MG63 (cell line): ENCODE results near the gene ZNHIT1. TPM values are rescaled to one million over a fixed set of nuclear protein-coding genes. Genes with fewer than 3 reads are reported as not detected.

ENCODE experiments used
- DNase-seq: peaks from one replicate; pipeline ENCODE4 v3.0.0-alpha.2; 2020
- H3K27me3 ChIP-seq: fragments of 250-450 bp; sonication (Bioruptor Pico); 2 replicates; pipeline ENCODE4 v1.5.1; 2020; ENCODE audit warnings: mild to moderate bottlenecking, moderate library complexity
- H3K36me3 ChIP-seq: fragments of 250-450 bp; sonication (Bioruptor Pico); 2 replicates; pipeline ENCODE4 v1.5.1; 2020; ENCODE audit warnings: mild to moderate bottlenecking, moderate library complexity
- H3K4me3 ChIP-seq: fragments of 250-450 bp; sonication (Bioruptor Pico); 2 replicates; pipeline ENCODE4 v1.5.1; 2020; ENCODE audit warnings: mild to moderate bottlenecking, moderate library complexity
- H3K9me3 ChIP-seq: fragments of 250-450 bp; sonication (Bioruptor Pico); 2 replicates; pipeline ENCODE4 v1.5.1; 2020; ENCODE audit warnings: mild to moderate bottlenecking, moderate library complexity
- total RNA-seq: library from RNA; depleted of rRNA; stranded (reverse); fragments of >200 nt; shearing (Covaris generic); gene quantifications from 2 replicates; pipeline ENCODE4 v1.2.3, GENCODE V29; 2014; ENCODE audit warnings: low replicate concordance; rRNA removed

ZNHIT1 gene
- 42.4 and 64.6 TPM in 2 replicates for total RNA-seq

DNA sequence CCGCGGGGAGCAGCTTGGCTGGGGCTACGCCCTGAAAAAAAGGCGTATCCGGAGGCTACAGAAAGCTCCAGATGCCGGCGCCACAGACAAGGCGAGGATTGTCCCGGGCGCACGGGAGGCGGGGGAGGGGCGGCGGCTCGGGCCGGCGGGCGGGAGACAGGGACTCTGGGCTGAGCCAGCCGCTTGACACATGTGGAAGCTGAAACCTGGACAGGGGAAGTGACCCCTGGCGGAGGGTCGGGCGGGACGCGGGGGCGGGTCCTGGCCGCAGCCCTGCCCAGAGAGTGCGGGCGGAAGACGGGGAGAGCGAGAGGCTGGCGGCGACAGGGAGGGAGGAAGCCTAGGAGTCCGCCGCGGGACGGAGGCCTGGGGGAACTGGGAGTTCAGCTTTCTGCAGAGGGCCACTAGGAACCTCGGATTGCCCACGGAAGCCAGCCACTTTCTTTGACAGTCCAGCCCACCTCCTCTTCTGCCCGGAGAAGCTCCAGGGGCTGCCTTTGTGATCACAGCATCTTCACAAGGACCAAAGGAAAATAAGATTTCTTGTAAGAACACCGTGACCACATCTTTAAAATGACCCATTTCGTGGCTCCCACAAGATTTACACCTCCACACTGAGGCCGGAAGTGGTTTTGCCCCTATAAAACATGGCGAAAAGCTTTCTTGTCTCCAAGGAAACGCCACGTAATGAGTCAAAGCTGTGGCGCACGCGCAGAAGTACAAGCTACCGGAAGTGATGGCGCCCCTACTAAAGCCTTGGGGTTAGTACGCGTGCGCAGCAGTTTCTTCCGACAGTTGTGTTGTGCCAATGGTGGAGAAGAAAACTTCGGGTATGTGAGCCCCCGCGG lies at the start of gene ZNHIT1, which contains the start of gene PLOD3:
ZNHIT1 (plus strand) TSS at position 778 of the 848 bp plus-strand sequence; CDS start at position 809, 31 bp downstream.
PLOD3 (minus strand) TSS at position 194 of the 848 bp plus-strand sequence. CDS start 307 bp downstream, outside the sequence.
- no peaks in the 10 kb centered on the region for H3K9me3 ChIP-seq
- H3K36me3 ChIP-seq, result peaks cover 8% of the 10 kb centered on the region
- H3K4me3 ChIP-seq, result peak within 1 kb of the TSS; percentile 84
- H3K27me3 ChIP-seq, result no peaks in the 10 kb centered on the region
- peak; percentile 87 for DNase-seq

DNA sequence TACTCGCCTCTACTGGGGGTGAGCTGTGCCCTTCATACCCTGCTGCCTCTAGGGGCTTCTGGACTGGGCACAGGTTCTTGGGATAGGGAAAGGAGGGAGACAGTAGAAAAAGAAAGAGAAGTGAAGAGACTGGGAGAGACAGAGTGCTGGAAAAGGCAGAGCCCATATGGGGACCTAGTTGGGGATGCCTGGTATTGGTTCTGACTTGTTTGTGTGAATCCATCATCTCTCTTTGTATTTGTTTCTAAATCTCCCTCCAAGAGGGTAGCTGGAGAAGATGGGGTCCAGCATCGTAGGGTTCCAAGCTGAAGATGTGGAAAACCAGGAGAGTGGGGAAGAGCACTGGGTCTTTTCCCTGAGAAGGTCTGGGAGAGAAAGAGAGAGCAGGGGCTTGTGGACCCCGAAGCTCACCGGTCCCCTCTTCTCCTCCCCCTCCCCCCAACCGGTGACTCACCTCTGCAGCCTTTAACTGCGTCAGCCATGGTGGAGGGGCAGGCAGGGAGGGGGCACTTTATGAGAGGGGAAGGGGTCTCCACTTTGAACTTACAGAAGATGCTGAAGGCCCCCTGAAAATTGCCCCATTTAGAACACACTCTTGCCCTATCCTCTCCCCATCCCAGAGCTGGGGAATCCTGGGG lies 49.4 kb upstream of the ZNHIT1 start:
- DNase-seq, result no peak
- Histone ChIP-seq H3K4me3 (no peak overlapping the region), H3K36me3 (no peaks in the 10 kb centered on the region), H3K9me3 (no peaks in the 10 kb centered on the region), H3K27me3 (peaks cover 55% of the 10 kb centered on the region)

DNA sequence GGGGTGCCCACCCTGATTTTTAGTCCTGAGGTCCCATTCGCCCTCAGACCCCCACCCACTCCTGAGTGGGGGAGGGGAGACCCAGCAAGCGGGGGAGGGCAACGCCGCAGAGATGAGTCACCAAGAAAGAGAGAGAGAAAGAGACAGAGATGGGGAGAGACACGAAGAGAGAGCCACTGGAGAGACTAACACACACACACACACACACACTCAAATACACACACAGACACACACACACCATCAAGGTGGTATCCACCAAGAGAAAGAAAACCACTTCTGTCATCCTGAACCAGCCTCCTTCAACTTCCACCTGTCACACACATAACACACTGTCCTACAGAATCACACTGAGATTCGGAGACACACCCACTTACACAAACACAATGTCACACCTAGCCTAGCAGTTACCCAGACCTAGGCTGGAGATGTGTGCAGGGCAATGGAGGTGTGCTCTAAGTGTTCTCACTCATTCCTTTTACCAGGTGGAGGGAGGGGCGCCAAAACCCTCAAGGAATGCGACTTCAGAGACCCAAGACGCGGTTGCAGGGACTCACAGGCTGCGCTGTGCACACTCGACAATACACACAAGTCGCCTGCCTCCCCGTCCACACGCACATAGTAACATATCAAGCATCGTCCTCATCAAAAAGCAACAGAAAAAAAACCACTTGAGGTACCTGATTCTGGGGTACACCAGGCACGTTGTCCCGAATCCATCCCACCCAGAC lies 48.7 kb upstream of the ZNHIT1 start:
- no peak for DNase-seq

DNA sequence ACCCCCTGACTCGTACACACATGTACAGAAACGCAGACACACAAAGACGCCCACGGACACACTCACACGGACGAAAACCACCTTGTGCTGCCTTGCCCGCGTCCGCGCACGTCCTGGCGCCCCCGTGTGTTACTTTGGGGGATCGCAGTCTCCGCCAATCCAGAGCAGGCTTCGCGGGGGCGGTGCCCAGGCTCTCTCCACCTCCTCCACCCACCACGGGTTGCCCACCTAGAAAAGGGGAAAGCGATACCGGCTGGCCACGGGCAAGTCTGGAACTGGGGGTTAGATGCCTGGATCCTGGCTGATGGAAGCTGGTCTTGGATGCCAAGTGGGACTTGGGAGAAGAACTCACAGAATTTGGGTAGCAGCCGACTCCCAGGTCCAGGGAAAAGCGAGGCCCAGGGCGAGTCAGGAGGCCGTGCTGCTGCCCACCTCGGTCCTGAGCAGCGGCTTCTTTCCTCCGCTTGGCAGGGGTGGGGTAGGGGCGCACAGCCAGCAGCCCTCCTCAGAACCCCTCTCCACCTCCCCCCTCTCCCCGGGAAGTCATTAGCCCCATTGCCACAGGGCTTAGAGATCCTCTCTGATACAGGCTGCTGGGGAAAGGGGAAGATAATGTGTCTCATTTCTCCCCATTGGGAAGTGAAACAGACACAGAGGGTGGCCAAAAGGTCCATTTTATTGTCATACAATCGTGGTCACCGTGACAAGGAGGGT lies 48.0 kb upstream of the ZNHIT1 start:
- H3K36me3 ChIP-seq, result no peaks in the 10 kb centered on the region
- H3K4me3 ChIP-seq, result no peak overlapping the region
- DNase-seq, result peak; percentile 50
- H3K27me3 ChIP-seq, result peaks cover 44% of the 10 kb centered on the region
- no peaks in the 10 kb centered on the region for H3K9me3 ChIP-seq

More for the DNA sequence above, 48.7 kb upstream of the ZNHIT1 start:
- H3K36me3 ChIP-seq, result no peaks in the 10 kb centered on the region
- no peaks in the 10 kb centered on the region for H3K9me3 ChIP-seq
- peaks cover 51% of the 10 kb centered on the region for H3K27me3 ChIP-seq
- no peak overlapping the region for H3K4me3 ChIP-seq

DNA sequence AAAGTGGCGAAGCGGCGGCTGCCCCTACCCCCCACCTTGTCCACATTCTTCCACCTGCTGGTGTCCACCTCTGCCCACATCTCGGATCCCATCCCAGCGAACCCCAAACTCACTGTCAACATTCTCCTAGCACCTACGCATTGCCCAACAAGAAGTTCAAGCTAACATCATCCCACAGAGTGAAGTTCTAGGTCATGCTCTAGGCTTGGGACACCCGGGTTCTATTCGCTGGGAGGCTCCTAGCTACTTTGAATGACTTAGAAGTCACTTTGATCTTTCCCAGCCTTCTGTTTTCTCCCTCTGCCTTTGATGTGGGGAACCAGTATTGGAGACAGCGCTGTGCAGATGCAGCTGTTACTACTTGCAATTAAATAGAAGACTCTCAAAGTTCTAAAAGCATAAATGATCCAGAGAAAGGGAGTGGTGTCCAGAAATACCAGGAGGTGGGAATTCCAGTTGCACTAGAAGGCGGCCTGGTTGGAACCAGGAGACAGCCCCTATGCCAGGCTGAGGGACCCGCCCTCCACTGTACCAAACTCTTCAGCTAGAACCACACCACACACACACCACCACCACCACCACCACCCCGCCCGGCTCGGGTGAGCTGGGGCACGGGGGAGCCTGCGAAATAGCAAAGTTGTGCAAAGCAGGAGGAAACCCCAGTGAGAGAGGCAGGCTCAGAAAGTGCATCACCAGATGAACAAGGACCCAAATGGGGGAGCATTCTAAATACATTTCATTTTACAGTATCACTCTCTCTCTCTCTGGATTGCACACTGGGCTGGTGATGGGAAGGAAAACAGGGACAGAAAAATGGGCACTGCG lies 47.1 kb upstream of the ZNHIT1 start:
- no peak for DNase-seq
- H3K9me3 ChIP-seq, result no peaks in the 10 kb centered on the region
- no peaks in the 10 kb centered on the region for H3K36me3 ChIP-seq
- H3K27me3 ChIP-seq, result peaks cover 38% of the 10 kb centered on the region
- H3K4me3 ChIP-seq, result no peak overlapping the region

DNA sequence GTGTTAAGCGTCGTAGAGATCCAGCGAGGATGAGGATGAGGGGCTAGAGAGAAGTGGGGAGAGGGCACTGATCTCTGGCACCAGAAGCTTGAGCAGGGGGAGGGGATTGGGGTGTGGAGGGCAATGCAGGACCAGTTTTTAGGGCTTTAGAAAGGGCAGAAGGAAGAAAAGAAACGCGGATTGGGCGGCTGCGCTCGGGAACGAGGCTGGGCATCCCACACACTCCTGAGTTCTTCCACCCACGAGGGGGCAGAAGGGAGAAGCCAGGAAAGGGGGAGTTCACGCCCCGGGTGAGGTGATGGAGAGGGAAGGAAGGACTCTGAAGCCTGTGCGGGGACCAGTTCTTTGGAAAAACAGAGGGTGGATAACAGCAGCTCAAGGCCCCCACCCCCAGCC lies 46.5 kb upstream of the ZNHIT1 start:
- Histone ChIP-seq H3K4me3 (no peak overlapping the region), H3K27me3 (peaks cover 36% of the 10 kb centered on the region), H3K36me3 (no peaks in the 10 kb centered on the region), H3K9me3 (no peaks in the 10 kb centered on the region)
- no peak for DNase-seq

DNA sequence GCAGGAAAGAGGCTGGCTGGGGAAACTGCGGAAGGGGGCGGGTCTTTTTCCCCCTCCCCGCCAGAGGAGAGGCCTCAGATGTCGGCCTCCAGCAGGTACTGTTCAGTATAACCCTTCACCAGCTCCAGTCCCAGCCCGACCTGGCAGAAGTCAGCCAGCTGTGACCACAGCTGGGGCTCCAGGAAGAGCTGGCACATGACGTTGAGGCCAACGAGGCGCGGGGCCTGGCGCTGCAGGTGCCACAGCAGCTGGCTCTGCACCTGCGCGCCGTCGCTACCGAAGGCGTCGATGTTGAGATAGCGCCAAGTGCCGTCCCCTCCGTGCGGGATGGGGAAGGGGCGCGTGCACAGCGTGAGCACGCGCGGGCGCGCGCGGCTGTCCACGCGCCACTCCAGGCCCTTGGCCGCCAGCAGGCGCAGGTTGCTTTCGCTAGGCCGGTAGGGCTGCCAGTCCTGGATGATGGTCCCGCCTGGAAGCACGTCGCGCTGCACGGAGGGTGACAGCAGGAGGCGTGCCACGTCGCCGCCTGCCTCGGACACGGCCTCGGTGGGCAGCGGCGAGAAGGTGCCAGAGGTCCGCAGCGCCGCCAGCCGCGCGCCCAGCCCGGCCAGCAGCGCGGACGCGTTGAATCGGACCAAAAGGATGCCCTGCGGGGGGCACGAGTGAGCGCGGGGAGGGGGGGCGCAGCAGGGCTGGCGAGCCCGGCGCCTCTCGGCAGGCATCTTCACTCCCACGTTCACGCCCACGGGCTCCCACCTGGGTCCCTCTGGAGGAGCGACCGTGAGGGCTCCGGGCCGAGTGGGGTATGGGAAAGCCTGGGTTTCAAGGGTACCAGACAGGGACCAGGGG lies 45.7 kb upstream of the ZNHIT1 start:
- no peak for DNase-seq
- Histone ChIP-seq H3K4me3 (no peak overlapping the region), H3K9me3 (no peaks in the 10 kb centered on the region), H3K36me3 (no peaks in the 10 kb centered on the region), H3K27me3 (peaks cover 36% of the 10 kb centered on the region)

DNA sequence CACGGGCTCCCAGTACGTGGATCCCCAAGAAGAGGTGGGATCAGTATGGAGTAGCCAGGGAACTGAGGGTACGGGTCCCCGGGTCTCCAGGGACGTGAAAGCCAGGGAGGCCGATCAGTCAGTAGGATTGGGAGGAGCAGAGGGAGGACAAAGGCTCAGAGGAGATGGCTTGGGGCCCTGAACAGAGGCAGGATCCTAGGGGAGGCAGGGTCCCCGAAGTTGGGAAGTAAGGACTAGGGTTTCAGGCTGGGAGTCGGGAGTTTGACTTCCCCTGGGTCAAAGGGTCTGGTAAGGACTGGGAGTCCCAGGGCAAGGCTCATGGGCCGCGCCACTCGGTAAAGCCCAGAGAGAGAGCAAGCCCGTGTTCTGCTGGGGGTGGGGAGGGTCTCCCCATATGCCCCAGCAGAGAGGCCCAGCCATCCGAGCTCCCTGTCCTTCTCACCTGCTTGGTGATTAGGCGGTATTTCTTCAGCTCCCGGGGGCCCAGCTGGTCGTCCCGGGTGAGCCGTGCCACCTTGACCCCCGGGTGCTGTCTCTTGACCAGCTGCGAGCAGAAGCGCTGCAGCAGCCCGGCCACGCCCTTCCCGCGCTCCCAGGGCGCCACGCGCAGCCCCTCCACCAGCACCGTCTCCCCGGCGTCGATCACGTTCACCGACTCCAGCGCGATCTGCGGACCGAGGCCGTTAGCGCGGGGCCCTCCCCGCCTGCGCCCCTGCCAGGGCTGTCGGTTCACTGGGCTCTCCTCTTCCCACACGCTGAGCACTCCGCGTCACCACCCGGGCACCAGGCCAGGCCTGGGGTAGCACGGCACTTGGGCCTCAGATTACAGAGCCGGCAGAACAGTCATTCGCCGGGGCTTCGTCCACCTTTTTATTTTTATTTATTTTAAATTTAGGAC lies 44.9 kb upstream of the ZNHIT1 start:
- Histone ChIP-seq H3K9me3 (no peaks in the 10 kb centered on the region), H3K27me3 (peaks cover 36% of the 10 kb centered on the region), H3K36me3 (no peaks in the 10 kb centered on the region), H3K4me3 (no peak overlapping the region; the same call in 1 of the 2 replicates)
- peak; percentile 84 for DNase-seq

DNA sequence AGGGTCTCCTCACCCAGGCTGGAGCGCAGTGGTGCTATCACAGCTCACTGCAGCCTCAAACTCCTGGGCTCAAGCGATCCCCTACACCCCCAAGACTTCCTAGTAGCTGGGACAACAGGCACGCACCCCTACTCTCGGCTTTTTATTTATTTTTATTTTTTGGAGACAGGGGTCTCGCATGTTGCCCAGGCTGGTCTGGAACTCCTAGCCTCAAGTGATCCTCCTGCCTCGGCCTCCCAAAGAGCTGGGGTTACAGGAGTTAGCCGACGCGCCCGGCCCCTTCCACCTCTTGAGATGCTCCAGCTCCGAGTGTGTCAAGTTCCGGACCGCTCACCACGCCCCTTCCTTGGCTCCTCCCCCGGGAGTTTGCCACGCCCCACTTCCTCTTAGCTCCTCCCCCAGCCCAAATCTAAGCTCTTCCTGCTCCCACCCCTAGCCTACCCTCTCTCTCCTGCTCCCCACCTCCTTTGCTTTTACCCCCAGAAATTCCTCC lies 44.2 kb upstream of the ZNHIT1 start:
- Histone ChIP-seq H3K9me3 (no peaks in the 10 kb centered on the region), H3K4me3 (no peak overlapping the region), H3K36me3 (no peaks in the 10 kb centered on the region), H3K27me3 (peaks cover 36% of the 10 kb centered on the region)
- peak; percentile 18 for DNase-seq

DNA sequence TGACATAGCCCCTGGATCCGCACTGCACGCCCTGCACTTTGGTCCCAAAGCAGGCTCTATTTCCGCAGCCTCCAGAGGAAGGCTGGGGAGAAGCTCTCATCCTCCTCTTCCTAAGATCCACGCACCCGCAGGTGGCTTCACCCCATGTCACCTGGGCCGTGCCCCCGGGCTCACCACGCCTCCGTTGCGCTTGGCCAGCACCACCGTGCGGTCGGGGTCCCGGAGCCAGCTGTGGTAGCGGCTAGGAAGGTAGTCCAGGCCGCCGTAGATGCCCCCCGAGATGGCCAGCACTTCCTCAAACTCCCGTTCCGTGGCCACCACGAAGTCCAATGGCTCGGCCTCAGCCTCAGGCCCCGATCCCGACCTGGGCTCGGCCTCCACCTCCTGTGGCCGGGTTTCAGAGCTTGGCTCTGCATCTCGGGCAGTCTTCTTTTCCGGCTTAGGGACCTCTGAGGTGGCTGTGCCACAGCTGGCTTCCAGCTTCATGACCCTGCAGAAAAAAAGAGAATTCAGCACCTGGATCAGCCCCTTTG lies 43.6 kb upstream of the ZNHIT1 start:
- no peak for DNase-seq
- Histone ChIP-seq H3K36me3 (no peaks in the 10 kb centered on the region), H3K9me3 (no peaks in the 10 kb centered on the region), H3K27me3 (peaks cover 36% of the 10 kb centered on the region), H3K4me3 (no peak overlapping the region)

DNA sequence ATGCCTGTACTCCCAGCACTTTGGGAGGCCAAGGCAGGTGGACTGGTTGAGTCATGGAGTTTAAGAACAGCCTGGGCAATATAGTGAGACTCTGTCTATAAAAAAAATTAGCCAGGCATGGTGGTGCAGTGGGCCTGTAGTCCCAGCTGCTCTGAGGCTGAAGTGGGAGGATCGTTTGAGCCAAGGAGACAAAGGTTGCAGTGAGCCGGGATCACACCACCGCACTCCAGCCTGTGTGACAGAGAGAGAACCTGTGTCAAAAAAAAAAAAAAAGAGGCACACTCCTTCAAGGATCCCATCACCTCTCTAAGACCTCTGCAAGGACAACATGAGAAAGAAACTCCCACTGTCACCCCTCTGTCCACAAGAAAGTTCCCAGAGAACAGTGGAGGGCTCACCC lies 42.3 kb upstream of the ZNHIT1 start:
- H3K27me3 ChIP-seq, result peaks cover 23% of the 10 kb centered on the region

DNA sequence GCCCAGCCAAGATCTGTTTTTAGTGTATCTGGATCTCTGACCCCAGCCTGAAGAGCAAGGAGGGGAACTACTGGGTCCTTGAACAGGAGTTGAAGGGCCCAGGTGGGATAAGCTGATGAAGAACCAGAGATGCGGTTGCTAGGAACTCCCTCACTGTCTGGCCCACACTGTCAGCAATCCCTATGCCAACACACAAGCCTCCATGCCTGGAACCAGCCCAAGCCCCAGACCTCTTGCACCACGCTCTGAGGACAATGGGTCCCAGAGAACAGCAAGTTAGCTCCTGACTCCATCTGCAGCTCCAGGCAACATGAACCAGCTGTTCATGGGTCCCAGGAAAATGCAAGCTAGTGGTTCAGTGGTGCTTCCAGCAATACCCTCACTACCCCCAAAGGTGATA lies 40.3 kb upstream of the ZNHIT1 start:
- Histone ChIP-seq H3K9me3 (no peaks in the 10 kb centered on the region), H3K4me3 (no peak overlapping the region), H3K27me3 (peaks cover 7% of the 10 kb centered on the region), H3K36me3 (no peaks in the 10 kb centered on the region)
- DNase-seq, result no peak

More for the DNA sequence above, 42.3 kb upstream of the ZNHIT1 start:
- DNase-seq, result no peak
- Histone ChIP-seq H3K9me3 (no peaks in the 10 kb centered on the region), H3K4me3 (no peak overlapping the region), H3K36me3 (no peaks in the 10 kb centered on the region)

DNA sequence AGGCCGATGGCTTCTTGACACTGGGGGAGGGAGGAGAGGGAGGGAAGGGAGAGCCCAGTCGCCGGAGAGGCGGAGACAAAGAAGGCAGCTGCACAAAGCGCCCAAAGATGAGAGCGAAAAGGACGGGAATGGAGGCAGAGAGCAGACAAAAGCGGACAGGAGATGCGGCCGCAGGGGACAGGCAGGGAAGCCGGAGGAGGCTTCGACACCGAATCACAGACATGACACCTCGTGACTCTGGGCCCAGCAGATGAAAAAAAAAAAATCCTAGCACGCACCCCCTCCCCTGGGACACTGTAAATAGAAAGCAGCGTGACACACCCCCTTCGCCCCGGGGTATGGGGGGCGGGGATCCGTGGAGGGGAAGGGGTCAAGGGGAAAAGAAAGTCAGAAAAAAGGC lies 38.8 kb upstream of the ZNHIT1 start:
- DNase-seq, result no peak
- Histone ChIP-seq H3K9me3 (no peaks in the 10 kb centered on the region), H3K27me3 (no peaks in the 10 kb centered on the region), H3K36me3 (no peaks in the 10 kb centered on the region), H3K4me3 (no peak overlapping the region)

DNA sequence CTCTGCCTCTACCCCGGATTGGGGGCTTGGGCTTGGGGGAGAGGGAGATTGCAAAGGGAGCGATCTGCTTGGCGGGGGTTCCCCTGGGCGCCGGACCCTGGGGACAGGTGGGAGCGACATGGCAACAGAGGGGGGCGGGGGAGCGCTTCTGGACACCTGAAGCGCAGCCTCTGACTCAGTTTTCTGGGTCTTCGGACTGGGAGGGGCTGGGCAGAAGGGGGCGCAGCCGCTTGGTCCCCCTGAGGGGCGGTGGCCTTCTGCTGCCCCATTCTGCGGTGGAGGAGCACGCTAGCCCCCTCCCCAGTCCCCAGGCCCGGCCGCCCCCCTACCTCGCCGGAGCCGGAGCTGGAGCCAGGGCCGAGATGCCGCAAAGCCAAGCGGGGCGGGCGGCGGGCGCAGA lies 38.3 kb upstream of the ZNHIT1 start:
- H3K36me3 ChIP-seq, result no peaks in the 10 kb centered on the region
- H3K4me3 ChIP-seq, result no peak overlapping the region
- H3K27me3 ChIP-seq, result no peaks in the 10 kb centered on the region
- DNase-seq, result no peak
- no peaks in the 10 kb centered on the region for H3K9me3 ChIP-seq
